Loucy (cell line): ENCODE data around the gene ANAPC16.

Source experiments
- H2AFZ ChIP-seq: fragments of 200-600 bp; sonication (generic); 2 replicates; pipeline ENCODE4 v1.6.0; 2016; ENCODE audit warnings: antibody characterized with exemption, mild to moderate bottlenecking, low read length, moderate library complexity
- H3F3A ChIP-seq: fragments of 200-600 bp; 2 replicates; pipeline ENCODE4 v1.6.0; 2016; ENCODE audit warnings: antibody characterized with exemption, low read depth, mild to moderate bottlenecking
- H3K27me3 ChIP-seq: fragments of 200-600 bp; sonication (generic); 2 replicates; pipeline ENCODE4 v1.6.1; 2014; ENCODE audit warnings: low read length, mild to moderate bottlenecking; ENCODE audit not compliant: insufficient read depth, poor library complexity, severe bottlenecking
- H3K36me3 ChIP-seq: fragments of 200-600 bp; sonication (generic); 2 replicates; pipeline ENCODE4 v1.6.1; 2016; ENCODE audit warnings: low read length; ENCODE audit not compliant: insufficient read depth
- H3K4me1 ChIP-seq: fragments of 200-600 bp; sonication (generic); 2 replicates; pipeline ENCODE4 v1.5.1; 2014; ENCODE audit warnings: low read length, mild to moderate bottlenecking; ENCODE audit not compliant: insufficient read depth, poor library complexity, severe bottlenecking
- H3K4me2 ChIP-seq: fragments of 200-600 bp; sonication (generic); 2 replicates; pipeline ENCODE4 v1.6.0; 2014; ENCODE audit warnings: antibody characterized with exemption, low read length, low read depth, mild to moderate bottlenecking; ENCODE audit not compliant: poor library complexity, severe bottlenecking
- H3K4me3 ChIP-seq: fragments of 200-600 bp; sonication (generic); 2 replicates; pipeline ENCODE4 v1.5.1; 2014; ENCODE audit warnings: low read length, mild to moderate bottlenecking, mixed read lengths; ENCODE audit not compliant: poor library complexity, severe bottlenecking
- H3K79me2 ChIP-seq: fragments of 200-600 bp; sonication (generic); 2 replicates; pipeline ENCODE4 v1.6.1; 2014; ENCODE audit warnings: low read length; ENCODE audit not compliant: insufficient read depth
- H3K9ac ChIP-seq: fragments of 200-600 bp; sonication (generic); 2 replicates; pipeline ENCODE4 v1.6.0; 2014; ENCODE audit warnings: mild to moderate bottlenecking, low read depth, low read length, moderate library complexity; ENCODE audit not compliant: poor library complexity, severe bottlenecking
- H3K9me2 ChIP-seq: fragments of 200-600 bp; sonication (generic); replicated peaks from 2 replicates; pipeline ENCODE4 v1.6.1; 2016; ENCODE audit warnings: low read depth, low read length, mixed read lengths
- H3K9me3 ChIP-seq: fragments of 200-600 bp; sonication (generic); 2 replicates; pipeline ENCODE4 v1.6.1; 2014; ENCODE audit warnings: mild to moderate bottlenecking, antibody characterized with exemption, low read length, low read depth; ENCODE audit not compliant: insufficient read depth
- H4K20me1 ChIP-seq: fragments of 200-600 bp; sonication (generic); 2 replicates; pipeline ENCODE4 v1.6.0; 2014; ENCODE audit warnings: antibody characterized with exemption, low read length, mild to moderate bottlenecking; ENCODE audit not compliant: insufficient read depth, poor library complexity, severe bottlenecking
- EZH2phosphoT487 ChIP-seq: fragments of 200-600 bp; IDR thresholded peaks from 2 replicates; pipeline ENCODE4 v1.6.1; 2018; ENCODE audit warnings: antibody characterized with exemption, mild to moderate bottlenecking, moderate library complexity, borderline replicate concordance
- TF ChIP-seq, protein P1 (sequence below): fragments of 200-600 bp; sonication (generic); conservative IDR thresholded peaks from 2 replicates; pipeline ENCODE4 v1.5.1; 2014; ENCODE audit warnings: mild to moderate bottlenecking, antibody characterized with exemption, low read length

ANAPC16 gene

DNA sequence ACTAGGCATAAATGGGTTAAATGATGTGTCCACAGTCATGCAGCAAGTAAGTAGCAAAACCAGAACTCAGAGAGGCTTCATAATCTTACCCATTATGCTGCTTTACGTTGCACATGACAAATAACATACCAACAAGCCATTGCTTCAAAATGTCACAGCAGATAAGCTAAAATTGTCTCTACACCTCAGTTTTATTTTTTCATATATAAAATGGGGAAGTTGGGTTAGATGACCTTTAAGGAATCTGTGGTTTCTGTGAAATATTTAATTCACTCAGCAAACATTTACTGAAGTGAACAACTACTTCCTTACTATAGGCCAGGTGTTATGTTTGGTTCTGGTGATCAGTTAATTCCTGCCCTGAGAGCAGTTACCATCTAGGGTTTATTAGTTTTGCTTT is 2.5 kb downstream of the ANAPC16 start:
- peak overlapping the region; percentile 24 for H3K9ac ChIP-seq
- H3K9me2 ChIP-seq: no peaks in the 10 kb centered on the region
- H3F3A ChIP-seq: peaks cover 10% of the 10 kb centered on the region; the same call in 1 of the 2 replicates
- TF ChIP-seq, protein P1, sequence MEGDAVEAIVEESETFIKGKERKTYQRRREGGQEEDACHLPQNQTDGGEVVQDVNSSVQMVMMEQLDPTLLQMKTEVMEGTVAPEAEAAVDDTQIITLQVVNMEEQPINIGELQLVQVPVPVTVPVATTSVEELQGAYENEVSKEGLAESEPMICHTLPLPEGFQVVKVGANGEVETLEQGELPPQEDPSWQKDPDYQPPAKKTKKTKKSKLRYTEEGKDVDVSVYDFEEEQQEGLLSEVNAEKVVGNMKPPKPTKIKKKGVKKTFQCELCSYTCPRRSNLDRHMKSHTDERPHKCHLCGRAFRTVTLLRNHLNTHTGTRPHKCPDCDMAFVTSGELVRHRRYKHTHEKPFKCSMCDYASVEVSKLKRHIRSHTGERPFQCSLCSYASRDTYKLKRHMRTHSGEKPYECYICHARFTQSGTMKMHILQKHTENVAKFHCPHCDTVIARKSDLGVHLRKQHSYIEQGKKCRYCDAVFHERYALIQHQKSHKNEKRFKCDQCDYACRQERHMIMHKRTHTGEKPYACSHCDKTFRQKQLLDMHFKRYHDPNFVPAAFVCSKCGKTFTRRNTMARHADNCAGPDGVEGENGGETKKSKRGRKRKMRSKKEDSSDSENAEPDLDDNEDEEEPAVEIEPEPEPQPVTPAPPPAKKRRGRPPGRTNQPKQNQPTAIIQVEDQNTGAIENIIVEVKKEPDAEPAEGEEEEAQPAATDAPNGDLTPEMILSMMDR: no peak
- TF ChIP-seq EZH2phosphoT487: no peak
- peaks cover 61% of the 10 kb centered on the region for H3K79me2 ChIP-seq
- peak overlapping the region; percentile 32 for H3K4me2 ChIP-seq
- no peaks in the 10 kb centered on the region for H3K9me3 ChIP-seq
- H3K27me3 ChIP-seq: no peaks in the 10 kb centered on the region
- no peak overlapping the region for H2AFZ ChIP-seq
- peak overlapping the region; percentile 10 for H3K4me3 ChIP-seq
- H4K20me1 ChIP-seq: peaks cover 21% of the 10 kb centered on the region
- H3K36me3 ChIP-seq: peaks cover 3% of the 10 kb centered on the region; the same call in 1 of the 2 replicates
- peaks cover 39% of the 10 kb centered on the region for H3K4me1 ChIP-seq

DNA sequence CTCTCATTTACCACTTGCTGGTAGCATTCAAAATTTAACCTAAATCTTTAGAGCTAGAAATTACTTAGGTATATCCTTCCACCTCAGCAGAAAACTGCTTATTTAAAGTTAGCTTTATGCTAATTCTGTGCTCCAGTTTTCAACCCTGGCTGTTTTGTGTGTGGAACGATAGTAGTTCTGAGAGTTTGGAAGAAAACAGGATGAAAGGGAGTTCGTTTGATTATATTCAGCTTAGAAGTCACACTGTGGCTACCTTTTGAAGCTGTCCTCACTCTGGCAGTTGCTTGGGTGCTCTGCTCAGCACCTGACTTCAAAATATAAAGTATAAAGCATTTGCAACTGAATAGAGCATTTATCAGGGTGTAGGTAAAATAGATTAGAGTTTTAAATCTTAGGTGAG is 2.9 kb downstream of the ANAPC16 start:
- Histone ChIP-seq H3F3A (peaks cover 10% of the 10 kb centered on the region; the same call in 1 of the 2 replicates), H3K9me2 (no peaks in the 10 kb centered on the region), H3K79me2 (peaks cover 61% of the 10 kb centered on the region), H3K4me1 (peaks cover 41% of the 10 kb centered on the region), H4K20me1 (peaks cover 22% of the 10 kb centered on the region), H3K36me3 (peaks cover 3% of the 10 kb centered on the region; the same call in 1 of the 2 replicates), H3K9ac (peak overlapping the region; percentile 24), H3K27me3 (no peaks in the 10 kb centered on the region), H3K4me2 (peak overlapping the region; percentile 32), H3K9me3 (no peaks in the 10 kb centered on the region), H2AFZ (no peak overlapping the region), H3K4me3 (peak overlapping the region; percentile 10)
- TF ChIP-seq EZH2phosphoT487: no peak
- TF ChIP-seq, protein P1: no peak

DNA sequence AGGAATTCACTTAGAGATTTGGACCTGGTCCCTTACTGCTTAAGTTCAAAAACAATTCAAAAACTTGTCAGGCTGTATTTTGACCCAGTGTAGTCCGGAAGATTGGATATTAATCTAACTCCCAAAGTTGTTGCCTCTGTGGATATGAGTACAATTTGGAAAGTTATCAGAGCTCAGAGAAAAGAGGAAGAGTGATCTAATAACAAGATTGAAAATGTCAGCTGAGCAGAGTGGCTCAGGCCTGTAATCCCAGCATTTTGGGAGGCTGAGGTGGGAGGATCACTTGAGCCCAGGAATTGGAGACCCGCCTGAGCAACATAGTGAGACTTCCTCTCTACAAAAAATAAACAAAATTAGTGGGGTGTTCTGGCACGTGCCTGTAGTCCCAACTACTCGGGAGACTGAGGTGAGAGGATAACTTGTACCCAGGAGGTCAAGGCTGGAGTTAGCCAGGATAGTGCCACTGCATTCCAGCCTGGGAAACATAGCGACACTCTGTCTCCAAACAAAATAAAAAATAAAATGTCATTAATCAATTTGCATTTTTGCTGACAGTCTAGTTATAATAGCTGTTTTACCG is 3.5 kb downstream of the ANAPC16 start:
- peak overlapping the region; percentile 10 for H3K4me3 ChIP-seq
- no peaks in the 10 kb centered on the region for H3K9me2 ChIP-seq
- H3K4me1 ChIP-seq: peaks cover 43% of the 10 kb centered on the region
- H3K9me3 ChIP-seq: no peaks in the 10 kb centered on the region
- no peak overlapping the region for H3K9ac ChIP-seq
- peaks cover 59% of the 10 kb centered on the region for H3K79me2 ChIP-seq
- H3F3A ChIP-seq: peaks cover 10% of the 10 kb centered on the region; the same call in 1 of the 2 replicates
- peak overlapping the region; percentile 32 for H3K4me2 ChIP-seq
- peaks cover 3% of the 10 kb centered on the region; the same call in 1 of the 2 replicates for H3K36me3 ChIP-seq
- peaks cover 22% of the 10 kb centered on the region for H4K20me1 ChIP-seq
- no peaks in the 10 kb centered on the region for H3K27me3 ChIP-seq
- TF ChIP-seq EZH2phosphoT487: no peak
- TF ChIP-seq, protein P1: no peak
- no peak overlapping the region for H2AFZ ChIP-seq
